Measurements from ENCODE around the gene SMYD2.

Gene SMYD2

GRCh38 chr1:214342525-214342924 is 61.6 kb downstream of the SMYD2 start:
- in situ Hi-C loops (cut with MboI; ENCODE audit: low pct_unique_long_range_greater_than_20kb, low sequenced_read_pairs), result loop anchor here (25.0 kb wide), 1 partner anchor 245 kb away; no protein-coding TSS in a partner anchor
- no peak for DNase-seq

- in situ Hi-C loops (cut with MboI; ENCODE audit: low pct_unique_long_range_greater_than_20kb, low sequenced_read_pairs), result loop anchor here (25.0 kb wide), 1 partner anchor 242 kb away; no protein-coding TSS in a partner anchor
- no peak for DNase-seq
These were observed 63.9 kb downstream of the SMYD2 start for GRCh38 chr1:214344897-214345296.

- DNase-seq, result no peak
- in situ Hi-C loops (cut with MboI; ENCODE audit: low pct_unique_long_range_greater_than_20kb, low sequenced_read_pairs), result loop anchor here (25.0 kb wide), 1 partner anchor 238 kb away; no protein-coding TSS in a partner anchor
These were observed 68.0 kb downstream of the SMYD2 start for GRCh38 chr1:214349008-214349407.

- DNase-seq, result no peak
- in situ Hi-C loops (cut with MboI; ENCODE audit: low pct_unique_long_range_greater_than_20kb, low sequenced_read_pairs), result loop anchor here (25.0 kb wide), 1 partner anchor 238 kb away; no protein-coding TSS in a partner anchor
These were observed 68.8 kb downstream of the SMYD2 start for GRCh38 chr1:214349781-214350180.

- in situ Hi-C loops (cut with MboI; ENCODE audit: low pct_unique_long_range_greater_than_20kb, low sequenced_read_pairs), result no loop called here
- DNase-seq, result no peak
These were observed 70.8 kb downstream of the SMYD2 start for GRCh38 chr1:214351551-214352277.

- no peak for DNase-seq
- in situ Hi-C loops (cut with MboI; ENCODE audit: low pct_unique_long_range_greater_than_20kb, low sequenced_read_pairs), result no loop called here
These were observed 71.9 kb downstream of the SMYD2 start for GRCh38 chr1:214352838-214353237.

GRCh38 chr1:214354440-214355148 is 73.6 kb downstream of the SMYD2 start:
- in situ Hi-C loops (cut with MboI; ENCODE audit: low pct_unique_long_range_greater_than_20kb, low sequenced_read_pairs), result no loop called here
- no peak for DNase-seq

GRCh38 chr1:214360116-214360515 is 79.2 kb downstream of the SMYD2 start:
- DNase-seq, result no peak
- in situ Hi-C loops (cut with MboI; ENCODE audit: low pct_unique_long_range_greater_than_20kb, low sequenced_read_pairs), result no loop called here

- in situ Hi-C loops (cut with MboI; ENCODE audit: low pct_unique_long_range_greater_than_20kb, low sequenced_read_pairs), result no loop called here
- DNase-seq, result peak; percentile 55
These were observed 79.7 kb downstream of the SMYD2 start for GRCh38 chr1:214360525-214361164.

- in situ Hi-C loops (cut with MboI; ENCODE audit: low pct_unique_long_range_greater_than_20kb, low sequenced_read_pairs), result no loop called here
- DNase-seq, result no peak
These were observed 80.7 kb downstream of the SMYD2 start for GRCh38 chr1:214361636-214362035.

GRCh38 chr1:214362188-214362882 is 81.4 kb downstream of the SMYD2 start:
- DNase-seq, result peak; percentile 93
- in situ Hi-C loops (cut with MboI; ENCODE audit: low pct_unique_long_range_greater_than_20kb, low sequenced_read_pairs), result no loop called here

GRCh38 chr1:214363386-214363785 is 82.4 kb downstream of the SMYD2 start:
- DNase-seq, result no peak
- in situ Hi-C loops (cut with MboI; ENCODE audit: low pct_unique_long_range_greater_than_20kb, low sequenced_read_pairs), result no loop called here

GRCh38 chr1:214364386-214364785 is 83.4 kb downstream of the SMYD2 start:
- in situ Hi-C loops (cut with MboI; ENCODE audit: low pct_unique_long_range_greater_than_20kb, low sequenced_read_pairs), result no loop called here
- no peak for DNase-seq

- no peak for DNase-seq
- in situ Hi-C loops (cut with MboI; ENCODE audit: low pct_unique_long_range_greater_than_20kb, low sequenced_read_pairs), result no loop called here
These were observed 83.9 kb downstream of the SMYD2 start for GRCh38 chr1:214364786-214365295.

GRCh38 chr1:214367841-214368240 is 86.9 kb downstream of the SMYD2 start:
- in situ Hi-C loops (cut with MboI; ENCODE audit: low pct_unique_long_range_greater_than_20kb, low sequenced_read_pairs), result no loop called here
- no peak for DNase-seq

- no peak for DNase-seq
- in situ Hi-C loops (cut with MboI; ENCODE audit: low pct_unique_long_range_greater_than_20kb, low sequenced_read_pairs), result no loop called here
These were observed 88.4 kb downstream of the SMYD2 start for GRCh38 chr1:214369364-214369763.

GRCh38 chr1:214370615-214371014 is 89.7 kb downstream of the SMYD2 start:
- DNase-seq, result no peak
- in situ Hi-C loops (cut with MboI; ENCODE audit: low pct_unique_long_range_greater_than_20kb, low sequenced_read_pairs), result no loop called here

- in situ Hi-C loops (cut with MboI; ENCODE audit: low pct_unique_long_range_greater_than_20kb, low sequenced_read_pairs), result no loop called here
- no peak for DNase-seq
These were observed 91.1 kb downstream of the SMYD2 start for GRCh38 chr1:214372092-214372491.

- no peak for DNase-seq
- in situ Hi-C loops (cut with MboI; ENCODE audit: low pct_unique_long_range_greater_than_20kb, low sequenced_read_pairs), result no loop called here
These were observed 96.5 kb downstream of the SMYD2 start for GRCh38 chr1:214377485-214377884.
